Hematopoietic multipotent progenitor cell treated with erythropoietin and hydrocortisone succinate and interleukin-3 and kit ligand, for 17 days (in vitro differentiated cells): Measurements from ENCODE around the gene CCL11.

ENCODE experiments used
- DNase-seq: peaks from one replicate; pipeline ENCODE4 v3.0.0-alpha.2; 2015; ENCODE audit warnings: low spot score

CCL11 gene

GRCh38 chr17:34285286-34285792, at the start of gene CCL11:
CCL11 (plus strand) TSS chr17:34285742; CDS start chr17:34285809, 67 bp downstream.
- no peak for DNase-seq

- DNase-seq: no peak
Measured at GRCh38 chr17:34236281-34236892, 49.2 kb upstream of the CCL11 start.

- no peak for DNase-seq
Measured at GRCh38 chr17:34237458-34237857, 48.1 kb upstream of the CCL11 start.

GRCh38 chr17:34241062-34241461, 44.5 kb upstream of the CCL11 start:
- no peak for DNase-seq

GRCh38 chr17:34242587-34243363, 42.8 kb upstream of the CCL11 start:
- no peak for DNase-seq

- no peak for DNase-seq
Measured at GRCh38 chr17:34243364-34244320, 41.9 kb upstream of the CCL11 start.

- no peak for DNase-seq
Measured at GRCh38 chr17:34245351-34245905, 40.1 kb upstream of the CCL11 start.

- no peak for DNase-seq
Measured at GRCh38 chr17:34246446-34246845, 39.1 kb upstream of the CCL11 start.

GRCh38 chr17:34246881-34247280, 38.7 kb upstream of the CCL11 start:
- no peak for DNase-seq

- no peak for DNase-seq
Measured at GRCh38 chr17:34248511-34249024, 37.0 kb upstream of the CCL11 start.

- no peak for DNase-seq
Measured at GRCh38 chr17:34249061-34249460, 36.5 kb upstream of the CCL11 start.

GRCh38 chr17:34249478-34249877, 36.1 kb upstream of the CCL11 start:
- no peak for DNase-seq

- no peak for DNase-seq
Measured at GRCh38 chr17:34251186-34251585, 34.4 kb upstream of the CCL11 start.

- DNase-seq: no peak
Measured at GRCh38 chr17:34252095-34252443, 33.5 kb upstream of the CCL11 start.

GRCh38 chr17:34252444-34253138, 33.0 kb upstream of the CCL11 start:
- DNase-seq: no peak

GRCh38 chr17:34253139-34253525, 32.4 kb upstream of the CCL11 start:
- no peak for DNase-seq

- no peak for DNase-seq
Measured at GRCh38 chr17:34254146-34254545, 31.4 kb upstream of the CCL11 start.

GRCh38 chr17:34254651-34255380, 30.7 kb upstream of the CCL11 start, which contains the start of gene CCL2:
CCL2 (plus strand) TSS chr17:34255285; CDS start chr17:34255350, 65 bp downstream.
- DNase-seq: no peak

- DNase-seq: no peak
Measured at GRCh38 chr17:34255381-34255732, 30.2 kb upstream of the CCL11 start.

GRCh38 chr17:34255841-34256240, 29.7 kb upstream of the CCL11 start:
- DNase-seq: no peak
